Ovary (tissue), 3 donors: ENCODE data around the gene GPC3.
"Not testable (repeated sequence)": the region's sequence is repeated elsewhere in the genome, so short reads cannot be mapped to it uniquely, and the experiment has no call there.

ENCODE experiments used
- EP300 ChIP-seq: sonication (generic); formaldehyde crosslinking; IDR thresholded peaks from one replicate; pipeline ENCODE4 v1.6.1; 2017; ENCODE audit warnings: antibody characterized with exemption
- POLR2A ChIP-seq: fragments of 450-650 bp; IDR thresholded peaks from one replicate; pipeline ENCODE4 v1.6.1; 2017; ENCODE audit warnings: antibody characterized with exemption, mild to moderate bottlenecking, moderate library complexity
- TF ChIP-seq, protein P1 (sequence below), 3 donors: fragments of 450-650 bp in 2 of 3; fragments of 200-600 bp in 1 of 3; IDR thresholded peaks; one replicate each; pipeline versions ENCODE4 v1.5.1 to v1.8.0; 2016 to 2022; ENCODE audit warnings: antibody characterized with exemption in 3 of 3, mild to moderate bottlenecking in 1 of 3
- donor health status: DM: no; HTN: no; CAD: no.

DNA sequence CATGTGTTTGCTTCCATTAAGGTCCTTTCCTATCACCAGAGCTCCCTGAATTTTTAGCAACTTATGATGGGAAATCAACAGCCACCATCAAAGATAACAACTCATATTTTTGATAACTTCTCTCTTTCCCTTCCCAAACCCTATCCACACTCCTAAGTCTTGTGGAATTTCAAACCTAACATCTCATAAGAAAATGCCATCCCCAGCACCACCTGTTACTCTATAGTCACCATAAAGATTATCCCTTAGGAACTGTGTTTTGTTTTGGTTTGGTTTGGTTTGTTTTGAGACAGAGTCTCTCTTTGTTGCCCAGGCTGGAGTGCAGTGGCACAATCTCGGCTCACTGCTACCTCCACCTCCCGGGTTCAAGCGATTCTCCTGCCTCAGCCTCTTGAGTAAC is 5.7 kb upstream of the GPC3 start:
- TF ChIP-seq, protein P1, sequence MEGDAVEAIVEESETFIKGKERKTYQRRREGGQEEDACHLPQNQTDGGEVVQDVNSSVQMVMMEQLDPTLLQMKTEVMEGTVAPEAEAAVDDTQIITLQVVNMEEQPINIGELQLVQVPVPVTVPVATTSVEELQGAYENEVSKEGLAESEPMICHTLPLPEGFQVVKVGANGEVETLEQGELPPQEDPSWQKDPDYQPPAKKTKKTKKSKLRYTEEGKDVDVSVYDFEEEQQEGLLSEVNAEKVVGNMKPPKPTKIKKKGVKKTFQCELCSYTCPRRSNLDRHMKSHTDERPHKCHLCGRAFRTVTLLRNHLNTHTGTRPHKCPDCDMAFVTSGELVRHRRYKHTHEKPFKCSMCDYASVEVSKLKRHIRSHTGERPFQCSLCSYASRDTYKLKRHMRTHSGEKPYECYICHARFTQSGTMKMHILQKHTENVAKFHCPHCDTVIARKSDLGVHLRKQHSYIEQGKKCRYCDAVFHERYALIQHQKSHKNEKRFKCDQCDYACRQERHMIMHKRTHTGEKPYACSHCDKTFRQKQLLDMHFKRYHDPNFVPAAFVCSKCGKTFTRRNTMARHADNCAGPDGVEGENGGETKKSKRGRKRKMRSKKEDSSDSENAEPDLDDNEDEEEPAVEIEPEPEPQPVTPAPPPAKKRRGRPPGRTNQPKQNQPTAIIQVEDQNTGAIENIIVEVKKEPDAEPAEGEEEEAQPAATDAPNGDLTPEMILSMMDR (IDR thresholded peaks at IDR 0.05): not testable (repeated sequence)
- TF ChIP-seq EP300, POLR2A: not testable (repeated sequence)
